ENCODE measurements around the gene IPO9. TPM values are rescaled to one million over a fixed set of nuclear protein-coding genes. Genes with fewer than 3 reads are reported as not detected.
A peak's percentile ranks its signal among the peaks of the same experiment; 100 is the strongest.

Gene IPO9
- total RNA-seq, 1 donor from 2014 or later: 50.2 TPM

DNA sequence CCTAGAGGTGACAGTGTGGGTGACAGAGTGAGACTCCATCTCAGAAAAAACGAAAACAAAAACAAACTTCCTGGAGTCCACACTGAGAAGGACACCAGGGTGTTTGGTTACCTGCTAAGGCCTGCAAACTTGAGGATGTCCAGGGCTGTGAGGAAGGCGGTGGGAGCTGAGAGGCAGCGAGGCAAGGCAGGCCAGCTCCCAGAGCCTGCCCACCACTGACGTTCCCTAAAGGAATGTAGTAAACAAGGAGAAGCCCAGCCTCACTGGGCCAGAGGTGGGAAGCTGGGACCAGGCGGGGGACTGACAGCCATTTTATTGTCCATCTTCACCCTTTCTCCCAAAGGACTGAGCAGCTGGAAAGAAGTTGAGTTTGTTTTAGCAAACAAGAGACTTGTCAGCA, 83.9 kb downstream of the IPO9 start:
- H2AFZ ChIP-seq (ENCODE audit: low read depth, low read length): no peak overlapping the region
- peaks cover 21% of the 10 kb centered on the region for H3K4me1 ChIP-seq (ENCODE audit: insufficient read depth, low read length)
- H3K27ac Mint-ChIP-seq (ENCODE audit: unreplicated experiment): no peak overlapping the region
- H3K27ac ChIP-seq (ENCODE audit: low read depth, low read length): no peak overlapping the region
- no peaks in the 10 kb centered on the region for H3K79me2 ChIP-seq (ENCODE audit: insufficient read depth, low read length)
- H3K4me1 Mint-ChIP-seq (ENCODE audit: low read depth, unreplicated experiment): peaks cover 17% of the 10 kb centered on the region
- H3K4me2 ChIP-seq (ENCODE audit: low read length): no peak overlapping the region
- H3K9me3 ChIP-seq (ENCODE audit: insufficient read depth, low read depth, low read length): no peaks in the 10 kb centered on the region
- H3K4me3 Mint-ChIP-seq (ENCODE audit: unreplicated experiment): no peak overlapping the region
- no peak for TF ChIP-seq CTCF (IDR thresholded peaks at IDR 0.05; ENCODE audit: insufficient read depth, low read depth, low read length)
- TF ChIP-seq EZH2 (IDR thresholded peaks at IDR 0.05; ENCODE audit: insufficient read depth, low read length): no peak
- DNase-seq (ENCODE audit: low read depth): no peak
- no peak for FAIRE-seq
- H3K4me3 ChIP-seq (ENCODE audit: insufficient read depth, low read depth, low read length): no peak overlapping the region
- H3K36me3 ChIP-seq (ENCODE audit: insufficient read depth, low read length): no peaks in the 10 kb centered on the region
- no peaks in the 10 kb centered on the region for H3K9me3 Mint-ChIP-seq (ENCODE audit: unreplicated experiment)
- H3K36me3 Mint-ChIP-seq (ENCODE audit: low read depth, unreplicated experiment): peaks cover 18% of the 10 kb centered on the region
- H3K9ac ChIP-seq (ENCODE audit: low read length): no peak overlapping the region
- no peaks in the 10 kb centered on the region for H4K20me1 ChIP-seq (ENCODE audit: insufficient read depth, low read length)
- peaks cover 4% of the 10 kb centered on the region for H3K27me3 Mint-ChIP-seq (ENCODE audit: low read depth, unreplicated experiment)
- no peaks in the 10 kb centered on the region for H3K27me3 ChIP-seq (ENCODE audit: insufficient read depth, low read length)

- H3K79me2 ChIP-seq (ENCODE audit: insufficient read depth, low read length): no peaks in the 10 kb centered on the region
- DNase-seq (ENCODE audit: low read depth) (peak; percentile 43), FAIRE-seq (no peak)
- Mint-ChIP-seq H3K36me3 (ENCODE audit: low read depth, unreplicated experiment) (peaks cover 15% of the 10 kb centered on the region), H3K4me1 (ENCODE audit: low read depth, unreplicated experiment) (peaks cover 26% of the 10 kb centered on the region), H3K4me3 (ENCODE audit: unreplicated experiment) (no peak overlapping the region), H3K27ac (ENCODE audit: unreplicated experiment) (no peak overlapping the region), H3K27me3 (ENCODE audit: low read depth, unreplicated experiment) (peaks cover 4% of the 10 kb centered on the region), H3K9me3 (ENCODE audit: unreplicated experiment) (no peaks in the 10 kb centered on the region)
- H3K9ac ChIP-seq (ENCODE audit: low read length): no peak overlapping the region
- H3K36me3 ChIP-seq (ENCODE audit: insufficient read depth, low read length): no peaks in the 10 kb centered on the region
- no peak overlapping the region for H3K4me2 ChIP-seq (ENCODE audit: low read length)
- no peaks in the 10 kb centered on the region for H3K9me3 ChIP-seq (ENCODE audit: insufficient read depth, low read depth, low read length)
- no peaks in the 10 kb centered on the region for H4K20me1 ChIP-seq (ENCODE audit: insufficient read depth, low read length)
- no peak overlapping the region for H3K4me3 ChIP-seq (ENCODE audit: insufficient read depth, low read depth, low read length)
- TF ChIP-seq EZH2 (IDR thresholded peaks at IDR 0.05; ENCODE audit: insufficient read depth, low read length): no peak
- peaks cover 24% of the 10 kb centered on the region for H3K4me1 ChIP-seq (ENCODE audit: insufficient read depth, low read length)
- H2AFZ ChIP-seq (ENCODE audit: low read depth, low read length): no peak overlapping the region
- no peaks in the 10 kb centered on the region for H3K27me3 ChIP-seq (ENCODE audit: insufficient read depth, low read length)
- H3K27ac ChIP-seq (ENCODE audit: low read depth, low read length): no peak overlapping the region
Measured at GRCh38 chr1:201914456-201915235, 85.7 kb downstream of the IPO9 start.

- H3K27ac Mint-ChIP-seq (ENCODE audit: unreplicated experiment): peak overlapping the region; percentile 80
Measured at GRCh38 chr1:201916649-201917249, 87.8 kb downstream of the IPO9 start.

More at GRCh38 chr1:201916649-201917249, 87.8 kb downstream of the IPO9 start:
- peak overlapping the region; percentile 42 for H3K4me3 Mint-ChIP-seq (ENCODE audit: unreplicated experiment)
- H3K27ac ChIP-seq (ENCODE audit: low read depth, low read length): peak overlapping the region; percentile 31
- peaks cover 24% of the 10 kb centered on the region for H3K4me1 ChIP-seq (ENCODE audit: insufficient read depth, low read length)
- no peaks in the 10 kb centered on the region for H3K27me3 Mint-ChIP-seq (ENCODE audit: low read depth, unreplicated experiment)
- no peaks in the 10 kb centered on the region for H3K9me3 Mint-ChIP-seq (ENCODE audit: unreplicated experiment)
- no peaks in the 10 kb centered on the region for H3K27me3 ChIP-seq (ENCODE audit: insufficient read depth, low read length)
- no peaks in the 10 kb centered on the region for H3K36me3 ChIP-seq (ENCODE audit: insufficient read depth, low read length)
- no peaks in the 10 kb centered on the region for H3K79me2 ChIP-seq (ENCODE audit: insufficient read depth, low read length)
- no peak for TF ChIP-seq CTCF (IDR thresholded peaks at IDR 0.05; ENCODE audit: insufficient read depth, low read depth, low read length)
- no peak for TF ChIP-seq EZH2 (IDR thresholded peaks at IDR 0.05; ENCODE audit: insufficient read depth, low read length)
- peaks cover 11% of the 10 kb centered on the region for H3K36me3 Mint-ChIP-seq (ENCODE audit: low read depth, unreplicated experiment)
- peaks cover 26% of the 10 kb centered on the region for H3K4me1 Mint-ChIP-seq (ENCODE audit: low read depth, unreplicated experiment)
- peak; percentile 23 for FAIRE-seq
- H3K4me2 ChIP-seq (ENCODE audit: low read length): peak overlapping the region; percentile 57
- peak; percentile 76 for DNase-seq (ENCODE audit: low read depth)
- H3K9ac ChIP-seq (ENCODE audit: low read length): peak overlapping the region; percentile 5
- no peak overlapping the region for H3K4me3 ChIP-seq (ENCODE audit: insufficient read depth, low read depth, low read length)
- peak overlapping the region; percentile 12 for H2AFZ ChIP-seq (ENCODE audit: low read depth, low read length)
- no peaks in the 10 kb centered on the region for H4K20me1 ChIP-seq (ENCODE audit: insufficient read depth, low read length)
- H3K9me3 ChIP-seq (ENCODE audit: insufficient read depth, low read depth, low read length): no peaks in the 10 kb centered on the region

All from astrocyte (in vitro differentiated cells and primary cell).